ENCODE results near the gene ZMYND15. TPM values are rescaled to one million over a fixed set of nuclear protein-coding genes. Genes with fewer than 3 reads are reported as not detected.

The ZMYND15 gene
- total and polyA plus RNA-seq, 2 experiments from 2014 or later = 0.32 to 1.4 TPM

GRCh38 chr17:4706121-4706520 is 33.5 kb upstream of the ZMYND15 start (continued):
- no peak for TF ChIP-seq ZNF462 (CRISPR knock-in tag; IDR thresholded peaks at IDR 0.05)

GRCh38 chr17:4708436-4708835 is 31.2 kb upstream of the ZMYND15 start:
- H3K27ac Mint-ChIP-seq = no peak overlapping the region
- peaks cover 10% of the 10 kb centered on the region; the same call in 2 of the 3 replicates for H3K9me3 Mint-ChIP-seq
- no peak overlapping the region for H3K4me3 ChIP-seq
- no peak overlapping the region for H2AFZ ChIP-seq
- peak overlapping the region; percentile 41; the same call in 2 of the 3 replicates for H3K4me3 Mint-ChIP-seq
- no peak for TF ChIP-seq STAT1 (IDR thresholded peaks at IDR 0.05; ENCODE audit: unreplicated experiment)
- peak; percentile 71 for TF ChIP-seq POLR2AphosphoS5 (IDR thresholded peaks at IDR 0.05; ENCODE audit: low read depth)
- H3K27me3 Mint-ChIP-seq (ENCODE audit: insufficient read depth, low read depth, poor library complexity) = peaks cover 18% of the 10 kb centered on the region
- no peak overlapping the region for H3K4me2 ChIP-seq
- peaks cover 27% of the 10 kb centered on the region for H3K79me2 ChIP-seq (replicated peaks; ENCODE audit: insufficient read depth)
- H3K27me3 ChIP-seq (ENCODE audit: insufficient read depth) = no peaks in the 10 kb centered on the region
- H3K4me1 Mint-ChIP-seq = peaks cover 35% of the 10 kb centered on the region
- no peaks in the 10 kb centered on the region; the same call in 1 of the 2 replicates for H4K20me1 ChIP-seq (replicated peaks; ENCODE audit: insufficient read depth)
- no peaks in the 10 kb centered on the region for H3K36me3 ChIP-seq (ENCODE audit: insufficient read depth)
- peaks cover 26% of the 10 kb centered on the region for H3K4me1 ChIP-seq (ENCODE audit: insufficient read depth)
- H3K27ac ChIP-seq (ENCODE audit: low read depth) = no peak overlapping the region
- peaks cover 17% of the 10 kb centered on the region; the same call in 1 of the 2 replicates for H3F3A ChIP-seq (replicated peaks; ENCODE audit: low read depth)
- no peaks in the 10 kb centered on the region for H3K9me2 ChIP-seq (ENCODE audit: insufficient read depth)
- peaks cover 6% of the 10 kb centered on the region; the same call in 2 of the 3 replicates for H3K36me3 Mint-ChIP-seq (ENCODE audit: low read depth)
- ATAC-seq (no peak), DNase-seq (ENCODE audit: low spot score) (peak; percentile 80)

Data from GM23338 (cell line).